ENCODE data around the gene NEU1.
"Not testable (repeated sequence)": the region's sequence is repeated elsewhere in the genome, so short reads cannot be mapped to it uniquely, and the experiment has no call there.

Gene NEU1

GRCh38 chr6:31829633-31830283 lies 32.9 kb downstream of the NEU1 start:
- Histone ChIP-seq H3K9me3 (ENCODE audit: insufficient read depth, low read length) (no peaks in the 10 kb centered on the region), H3K27me3 (ENCODE audit: insufficient read depth, insufficient read length) (no peaks in the 10 kb centered on the region), H3K36me3 (ENCODE audit: insufficient read depth, insufficient read length, low read length) (no peaks in the 10 kb centered on the region), H3K4me3 (ENCODE audit: insufficient read length, low read depth) (peak overlapping the region; percentile 43), H3K9ac (ENCODE audit: insufficient read length, low read depth) (peak overlapping the region; percentile 56), H3K4me1 (ENCODE audit: insufficient read depth, insufficient read length) (no peaks in the 10 kb centered on the region)
- no peak for DNase-seq (ENCODE audit: low read depth, low spot score)
- TF ChIP-seq YY1 (IDR thresholded peaks at IDR 0.05; ENCODE audit: insufficient read depth, insufficient read length) (no peak), ZNF274 (IDR thresholded peaks at IDR 0.05; ENCODE audit: low read depth, low read length) (no peak), SUZ12 (IDR thresholded peaks at IDR 0.05; ENCODE audit: extremely low read depth, insufficient read depth, insufficient read length) (no peak)

GRCh38 chr6:31827286-31828079 lies 35.1 kb downstream of the NEU1 start, which contains the start of gene HSPA1B:
HSPA1B (plus strand) TSS chr6:31827738; CDS start chr6:31827951, 213 bp downstream.
- no peaks in the 10 kb centered on the region for H3K9me3 ChIP-seq (ENCODE audit: insufficient read depth, low read length)
- H3K4me3 ChIP-seq (ENCODE audit: insufficient read length, low read depth): peak within 1 kb of the TSS; percentile 76
- no peaks in the 10 kb centered on the region for H3K4me1 ChIP-seq (ENCODE audit: insufficient read depth, insufficient read length)
- TF ChIP-seq YY1 (IDR thresholded peaks at IDR 0.05; ENCODE audit: insufficient read depth, insufficient read length): no peak
- no peak for TF ChIP-seq ZNF274 (IDR thresholded peaks at IDR 0.05; ENCODE audit: low read depth, low read length)
- no peak for TF ChIP-seq SUZ12 (IDR thresholded peaks at IDR 0.05; ENCODE audit: extremely low read depth, insufficient read depth, insufficient read length)
- no peaks in the 10 kb centered on the region for H3K27me3 ChIP-seq (ENCODE audit: insufficient read depth, insufficient read length)
- DNase-seq (ENCODE audit: low read depth, low spot score): peak; percentile 97
- H3K36me3 ChIP-seq (ENCODE audit: insufficient read depth, insufficient read length, low read length): no peaks in the 10 kb centered on the region
- peak within 1 kb of the TSS; percentile 92 for H3K9ac ChIP-seq (ENCODE audit: insufficient read length, low read depth)

GRCh38 chr6:31826793-31827285 lies 35.8 kb downstream of the NEU1 start:
- TF ChIP-seq ZNF274 (IDR thresholded peaks at IDR 0.05; ENCODE audit: low read depth, low read length) (no peak), SUZ12 (IDR thresholded peaks at IDR 0.05; ENCODE audit: extremely low read depth, insufficient read depth, insufficient read length) (no peak), YY1 (IDR thresholded peaks at IDR 0.05; ENCODE audit: insufficient read depth, insufficient read length) (no peak)
- no peak for DNase-seq (ENCODE audit: low read depth, low spot score)
- Histone ChIP-seq H3K4me3 (ENCODE audit: insufficient read length, low read depth) (peak overlapping the region; percentile 37), H3K9ac (ENCODE audit: insufficient read length, low read depth) (peak overlapping the region; percentile 37), H3K27me3 (ENCODE audit: insufficient read depth, insufficient read length) (no peaks in the 10 kb centered on the region), H3K4me1 (ENCODE audit: insufficient read depth, insufficient read length) (no peaks in the 10 kb centered on the region), H3K36me3 (ENCODE audit: insufficient read depth, insufficient read length, low read length) (no peaks in the 10 kb centered on the region), H3K9me3 (ENCODE audit: insufficient read depth, low read length) (no peaks in the 10 kb centered on the region)

- H3K36me3 ChIP-seq (ENCODE audit: insufficient read depth, insufficient read length, low read length): no peaks in the 10 kb centered on the region
- no peaks in the 10 kb centered on the region for H3K9me3 ChIP-seq (ENCODE audit: insufficient read depth, low read length)
- no peaks in the 10 kb centered on the region for H3K4me1 ChIP-seq (ENCODE audit: insufficient read depth, insufficient read length)
- no peak overlapping the region for H3K4me3 ChIP-seq (ENCODE audit: insufficient read length, low read depth)
- H3K9ac ChIP-seq (ENCODE audit: insufficient read length, low read depth): no peak overlapping the region
- TF ChIP-seq ZNF274 (IDR thresholded peaks at IDR 0.05; ENCODE audit: low read depth, low read length): no peak
- TF ChIP-seq SUZ12 (IDR thresholded peaks at IDR 0.05; ENCODE audit: extremely low read depth, insufficient read depth, insufficient read length): no peak
- no peak for TF ChIP-seq YY1 (IDR thresholded peaks at IDR 0.05; ENCODE audit: insufficient read depth, insufficient read length)
- H3K27me3 ChIP-seq (ENCODE audit: insufficient read depth, insufficient read length): no peaks in the 10 kb centered on the region
- no peak for DNase-seq (ENCODE audit: low read depth, low spot score)
Measured at GRCh38 chr6:31825553-31825952, 37.1 kb downstream of the NEU1 start.

GRCh38 chr6:31823592-31824196 lies 38.9 kb downstream of the NEU1 start:
- not testable (repeated sequence) for H3K9ac ChIP-seq (ENCODE audit: insufficient read length, low read depth); H3K36me3 ChIP-seq (ENCODE audit: insufficient read depth, insufficient read length, low read length); DNase-seq (ENCODE audit: low read depth, low spot score); H3K4me1 ChIP-seq (ENCODE audit: insufficient read depth, insufficient read length); H3K9me3 ChIP-seq (ENCODE audit: insufficient read depth, low read length); H3K4me3 ChIP-seq (ENCODE audit: insufficient read length, low read depth); H3K27me3 ChIP-seq (ENCODE audit: insufficient read depth, insufficient read length)

GRCh38 chr6:31822036-31822821 lies 40.4 kb downstream of the NEU1 start:
- Histone ChIP-seq H3K4me1 (ENCODE audit: insufficient read depth, insufficient read length) (no peaks in the 10 kb centered on the region), H3K27me3 (ENCODE audit: insufficient read depth, insufficient read length) (no peaks in the 10 kb centered on the region), H3K36me3 (ENCODE audit: insufficient read depth, insufficient read length, low read length) (peaks cover 10% of the 10 kb centered on the region), H3K9me3 (ENCODE audit: insufficient read depth, low read length) (no peaks in the 10 kb centered on the region; the same call in 1 of the 2 replicates), H3K9ac (ENCODE audit: insufficient read length, low read depth) (peak overlapping the region; percentile 86), H3K4me3 (ENCODE audit: insufficient read length, low read depth) (peak overlapping the region; percentile 49)
- DNase-seq (ENCODE audit: low read depth, low spot score): no peak
- TF ChIP-seq SUZ12 (IDR thresholded peaks at IDR 0.05; ENCODE audit: extremely low read depth, insufficient read depth, insufficient read length) (no peak), ZNF274 (IDR thresholded peaks at IDR 0.05; ENCODE audit: low read depth, low read length) (no peak), YY1 (IDR thresholded peaks at IDR 0.05; ENCODE audit: insufficient read depth, insufficient read length) (no peak)
